Suprapubic skin (tissue), 4 donors: ENCODE measurements around the gene IL3. TPM values are rescaled to one million over a fixed set of nuclear protein-coding genes. Genes with fewer than 3 reads are reported as not detected.

Experiments used
- total RNA-seq, 4 donors: library from RNA; depleted of rRNA; stranded (reverse); fragments of >200 nt; gene quantifications; one replicate each; pipeline ENCODE4 v1.1.0, GENCODE V29; 2016

IL3 gene
- total RNA-seq, 4 donors from 2014 or later: not detected

Other genes starting within 250 kb of the IL3 start
- gene MEIKIN, start 115.0 kb upstream of the IL3 start, total RNA-seq: not detected
- gene ACSL6, start 49.0 kb upstream of the IL3 start, total RNA-seq: under 1 TPM in 3 of 4 donors, not detected in 1; 0.21 to 0.89 (median 0.23) TPM
- not detected for gene CSF2, start 13.1 kb downstream of the IL3 start, total RNA-seq
- 10 to 100 TPM; 23.9 to 42.0 (median 30.9) TPM for gene P4HA2, start 167.2 kb downstream of the IL3 start, total RNA-seq
- gene PDLIM4, start 197.0 kb downstream of the IL3 start, total RNA-seq: 100 to 1,000 TPM; 110 to 128 (median 114) TPM
- gene SLC22A4, start 233.7 kb downstream of the IL3 start, total RNA-seq: 1 to 10 TPM in 3 of 4 donors, under 1 TPM in 1; 0.32 to 1.9 (median 1.3) TPM